ENCODE data around the gene LTB.

Gene LTB

GRCh38 chr6:31546958-31547726 is 35.1 kb downstream of the LTB start, which contains the start of gene NFKBIL1:
Gene NFKBIL1, plus strand, starts transcription at chr6:31547608. Its CDS starts 87 bp downstream, at chr6:31547695.
- peak; percentile 83 for DNase-seq

GRCh38 chr6:31546339-31546957 is 35.8 kb downstream of the LTB start, which contains the start of gene ATP6V1G2:
Gene ATP6V1G2, minus strand, starts transcription at chr6:31546608. Its CDS starts 49 bp downstream, at chr6:31546559.
- DNase-seq, result peak; percentile 78

- DNase-seq, result no peak
These were observed 36.9 kb downstream of the LTB start for GRCh38 chr6:31545291-31545690.

- DNase-seq, result no peak
These were observed 37.5 kb downstream of the LTB start for GRCh38 chr6:31544676-31545075.

GRCh38 chr6:31543639-31544038 is 38.6 kb downstream of the LTB start:
- DNase-seq, result no peak

GRCh38 chr6:31541658-31542521 is 40.3 kb downstream of the LTB start, which contains the start of gene DDX39B:
Gene DDX39B, minus strand, starts transcription at chr6:31542003. Its CDS starts 1,471 bp downstream, at chr6:31540532.
- DNase-seq, result peak; percentile 87

GRCh38 chr6:31541059-31541657 is 41.1 kb downstream of the LTB start:
- peak; percentile 48 for DNase-seq

- no peak for DNase-seq
These were observed 41.6 kb downstream of the LTB start for GRCh38 chr6:31540640-31541039.

- no peak for DNase-seq
These were observed 43.3 kb downstream of the LTB start for GRCh38 chr6:31538805-31539400.

GRCh38 chr6:31535538-31536324 is 46.5 kb downstream of the LTB start:
- no peak for DNase-seq

GRCh38 chr6:31534521-31535040 is 47.6 kb downstream of the LTB start:
- DNase-seq, result no peak

GRCh38 chr6:31534011-31534410 is 48.2 kb downstream of the LTB start:
- no peak for DNase-seq

- no peak for DNase-seq
These were observed 48.8 kb downstream of the LTB start for GRCh38 chr6:31533455-31533841.

GRCh38 chr6:31532644-31533454 is 49.4 kb downstream of the LTB start:
- DNase-seq, result no peak

GRCh38 chr6:31531771-31532643 is 50.2 kb downstream of the LTB start:
- DNase-seq, result no peak

GRCh38 chr6:31531162-31531561 is 51.1 kb downstream of the LTB start:
- no peak for DNase-seq

- DNase-seq, result no peak
These were observed 51.6 kb downstream of the LTB start for GRCh38 chr6:31530659-31531058.

Data from activated T-cell treated with anti-CD3 and anti-CD28 coated beads for 4 hours (primary cell).